Keratinocyte (primary cell): ENCODE measurements around the gene MINK1. TPM values are rescaled to one million over a fixed set of nuclear protein-coding genes. Genes with fewer than 3 reads are reported as not detected.

Experiments
- DNase-seq: peaks from one replicate; pipeline ENCODE4 v3.0.0-alpha.2; 2011; ENCODE audit warnings: low read depth, missing footprints, low spot score
- FAIRE-seq: peaks from 2 replicates; lab custom pipeline; 2011; peaks lifted over from hg19 to GRCh38; lab: Jason Lieb, UNC
- H2AFZ ChIP-seq: 2 replicates; pipeline ENCODE4 v1.6.0; 2012; ENCODE audit warnings: low read length, control low read depth, inconsistent platforms; ENCODE audit not compliant: control insufficient read depth
- H3K27ac ChIP-seq: 2 replicates; pipeline ENCODE4 v1.5.1; 2011; ENCODE audit warnings: low read length; ENCODE audit not compliant: control insufficient read depth, insufficient read depth
- H3K27me3 ChIP-seq: 3 replicates; pipeline ENCODE4 v1.6.0; 2011; ENCODE audit warnings: low read length; ENCODE audit not compliant: control insufficient read depth, insufficient read depth; ENCODE audit errors: extremely low read depth
- H3K36me3 ChIP-seq, 2 experiments: 2 replicates in 1 of 2; 3 replicates in 1 of 2; pipeline ENCODE4 v1.5.1; 2011; ENCODE audit warnings: low read length in 2 of 2, mild to moderate bottlenecking in 1 of 2; ENCODE audit not compliant: control insufficient read depth in 2 of 2, insufficient read depth in 2 of 2; ENCODE audit errors: extremely low read depth in 1 of 2
- H3K4me1 ChIP-seq: 3 replicates; pipeline ENCODE4 v1.5.1; 2011; ENCODE audit warnings: low read length; ENCODE audit not compliant: control insufficient read depth, insufficient read depth; ENCODE audit errors: extremely low read depth
- H3K4me2 ChIP-seq: 3 replicates; pipeline ENCODE4 v1.6.0; 2011; ENCODE audit warnings: low read depth, low read length; ENCODE audit not compliant: control insufficient read depth, insufficient read depth; ENCODE audit errors: extremely low read depth
- H3K4me3 ChIP-seq, 3 experiments: fragments of 200-600 bp in 1 of 3; sonication (generic) in 1 of 3; 2 replicates in 2 of 3; 3 replicates in 1 of 3; pipeline ENCODE4 v1.5.1; 2011 to 2016; ENCODE audit warnings: low read length in 3 of 3, mild to moderate bottlenecking in 3 of 3, control low read depth in 2 of 3, inconsistent platforms in 1 of 3, low read depth in 1 of 3, mixed read lengths in 1 of 3, mixed run types in 1 of 3, moderate library complexity in 1 of 3; ENCODE audit not compliant: control insufficient read depth in 2 of 3, insufficient read depth in 2 of 3; ENCODE audit errors: extremely low read depth in 1 of 3
- H3K79me2 ChIP-seq: 2 replicates; pipeline ENCODE4 v1.6.0; 2012; ENCODE audit warnings: low read length; ENCODE audit not compliant: control insufficient read depth, insufficient read depth
- H3K9ac ChIP-seq: 3 replicates; pipeline ENCODE4 v1.6.0; 2011; ENCODE audit warnings: low read length; ENCODE audit not compliant: control insufficient read depth, insufficient read depth; ENCODE audit errors: extremely low read depth
- H3K9me1 ChIP-seq: 3 replicates; pipeline ENCODE4 v1.6.0; 2011; ENCODE audit warnings: low read length; ENCODE audit not compliant: control insufficient read depth, insufficient read depth; ENCODE audit errors: extremely low read depth
- H3K9me3 ChIP-seq: 2 replicates; pipeline ENCODE4 v1.5.1; 2012; ENCODE audit warnings: low read depth, low read length; ENCODE audit not compliant: control insufficient read depth
- H4K20me1 ChIP-seq: 3 replicates; pipeline ENCODE4 v1.6.0; 2011; ENCODE audit warnings: low read length; ENCODE audit not compliant: control insufficient read depth, insufficient read depth; ENCODE audit errors: extremely low read depth
- CTCF ChIP-seq, 3 experiments: IDR thresholded peaks in 1 of 3; conservative IDR thresholded peaks in 1 of 3; optimal IDR thresholded peaks in 1 of 3; 2 replicates in 2 of 3; 3 replicates in 1 of 3; pipeline versions ENCODE3 to v1.5.1; 2011; ENCODE audit warnings: low read length in 3 of 3, mild to moderate bottlenecking in 3 of 3, moderate library complexity in 2 of 3, control low read depth in 1 of 3, inconsistent platforms in 1 of 3; ENCODE audit not compliant: insufficient read depth in 2 of 3; ENCODE audit errors: extremely low read depth in 1 of 3
- EZH2 ChIP-seq: IDR thresholded peaks from one replicate; pipeline ENCODE4 v1.6.1; 2012; ENCODE audit warnings: inconsistent platforms, mild to moderate bottlenecking, low read length, moderate library complexity
- dilution Hi-C: fragments of 300-500 bp; cut with MboI; formaldehyde crosslinking; loops from one replicate; pipeline ENCODE4 v1.7.0; 2020; ENCODE audit warnings: low sequenced_read_pairs; ENCODE audit not compliant: extremely low pct_ligation_motif_present
- polyA plus RNA-seq, 5 experiments: library from polyadenylated mRNA; depleted of rRNA in 3 of 5; stranded (reverse) in 3 of 5; stranded (forward) in 1 of 5; unstranded in 1 of 5; fragments of >200 nt; gene quantifications; 1 replicate in 1 of 5; 2 replicates in 3 of 5; 3 replicates in 1 of 5; pipeline versions ENCODE4 v1.2.1 to v1.2.3, GENCODE V29; 2011 to 2012; ENCODE audit warnings: missing spikeins in 2 of 5, low read depth in 1 of 5, low replicate concordance in 1 of 5

The MINK1 gene
- polyA plus RNA-seq, 1 donor (not counting 4 experiments of a cell fraction or from before 2014, with no cell fraction given) = 82.8 TPM

GRCh38 chr17:4796552-4796920, 36.6 kb upstream of the MINK1 start:
- Histone ChIP-seq H3K4me2 (peak overlapping the region; percentile 91), H3K27me3 (no peaks in the 10 kb centered on the region), H3K4me3 (peak overlapping the region; percentile 92 to 99 (median 94)), H3K9me3 (no peaks in the 10 kb centered on the region), H3K36me3 (peaks cover 6% of the 10 kb centered on the region in 2 experiments), H2AFZ (peak overlapping the region; percentile 86), H4K20me1 (no peaks in the 10 kb centered on the region), H3K27ac (peak overlapping the region; percentile 89), H3K4me1 (peaks cover 7% of the 10 kb centered on the region), H3K79me2 (peaks cover 17% of the 10 kb centered on the region), H3K9me1 (no peaks in the 10 kb centered on the region), H3K9ac (peak overlapping the region; percentile 92)
- dilution Hi-C loops = no loop called here
- TF ChIP-seq CTCF (optimal IDR thresholded peaks at IDR 0.05 in 1 of 3, IDR thresholded peaks at IDR 0.05 in 1 of 3, conservative IDR thresholded peaks at IDR 0.05 in 1 of 3; ENCODE audit: extremely low read depth in 1 of 3, insufficient read depth in 2 of 3, low read length in 3 of 3) (no peak), EZH2 (no peak)
- peak; percentile 39 for FAIRE-seq
- DNase-seq = no peak

- Histone ChIP-seq H3K4me1 (peaks cover 7% of the 10 kb centered on the region), H2AFZ (no peak overlapping the region), H3K9me3 (no peaks in the 10 kb centered on the region), H4K20me1 (no peaks in the 10 kb centered on the region), H3K9me1 (no peaks in the 10 kb centered on the region), H3K27me3 (no peaks in the 10 kb centered on the region), H3K4me3 (no peak overlapping the region), H3K9ac (no peak overlapping the region), H3K79me2 (peaks cover 17% of the 10 kb centered on the region), H3K36me3 (peaks cover 6% of the 10 kb centered on the region in 2 experiments), H3K4me2 (no peak overlapping the region), H3K27ac (no peak overlapping the region)
- no peak for TF ChIP-seq EZH2
- no peak for TF ChIP-seq CTCF (optimal IDR thresholded peaks at IDR 0.05 in 1 of 3, IDR thresholded peaks at IDR 0.05 in 1 of 3, conservative IDR thresholded peaks at IDR 0.05 in 1 of 3; ENCODE audit: extremely low read depth in 1 of 3, insufficient read depth in 2 of 3, low read length in 3 of 3)
- no peak for FAIRE-seq
- no peak for DNase-seq
- dilution Hi-C loops = no loop called here
Observed at GRCh38 chr17:4800462-4801196, 32.5 kb upstream of the MINK1 start.
